HCT116 (cell line): ENCODE results near the gene HTT-AS.

ENCODE experiments used
- EZH2phosphoT487 ChIP-seq: fragments of 200-600 bp; IDR thresholded peaks from 2 replicates; pipeline ENCODE4 v1.6.1; 2018; ENCODE audit warnings: antibody characterized with exemption, borderline replicate concordance
- POLR2AphosphoS5 ChIP-seq: IDR thresholded peaks from 2 replicates; pipeline ENCODE4 v1.6.1; 2011; ENCODE audit warnings: mild to moderate bottlenecking, low read depth, low read length, moderate library complexity
- YY1 ChIP-seq: IDR thresholded peaks from 2 replicates; pipeline ENCODE4 v1.6.1; 2011; ENCODE audit warnings: low read length, low read depth, moderate library complexity, mild to moderate bottlenecking; ENCODE audit not compliant: insufficient replicate concordance; ENCODE audit errors: extremely low read depth
- TF ChIP-seq, protein P1 (sequence below), 3 experiments: fragments of 200-600 bp in 1 of 3; sonication (generic) in 1 of 3; IDR thresholded peaks in 2 of 3; conservative IDR thresholded peaks in 1 of 3; 2 replicates each; pipeline ENCODE4 v1.5.1; 2012 to 2017; ENCODE audit warnings: low read depth in 2 of 3, low read length in 2 of 3, antibody characterized with exemption in 1 of 3, borderline replicate concordance in 1 of 3, control low read depth in 1 of 3, mild to moderate bottlenecking in 1 of 3, mixed read lengths in 1 of 3, mixed run types in 1 of 3, moderate library complexity in 1 of 3; ENCODE audit not compliant: insufficient read depth in 1 of 3
- TF ChIP-seq, protein P2 (sequence below): IDR thresholded peaks from 2 replicates; pipeline ENCODE4 v1.6.1; 2012

DNA sequence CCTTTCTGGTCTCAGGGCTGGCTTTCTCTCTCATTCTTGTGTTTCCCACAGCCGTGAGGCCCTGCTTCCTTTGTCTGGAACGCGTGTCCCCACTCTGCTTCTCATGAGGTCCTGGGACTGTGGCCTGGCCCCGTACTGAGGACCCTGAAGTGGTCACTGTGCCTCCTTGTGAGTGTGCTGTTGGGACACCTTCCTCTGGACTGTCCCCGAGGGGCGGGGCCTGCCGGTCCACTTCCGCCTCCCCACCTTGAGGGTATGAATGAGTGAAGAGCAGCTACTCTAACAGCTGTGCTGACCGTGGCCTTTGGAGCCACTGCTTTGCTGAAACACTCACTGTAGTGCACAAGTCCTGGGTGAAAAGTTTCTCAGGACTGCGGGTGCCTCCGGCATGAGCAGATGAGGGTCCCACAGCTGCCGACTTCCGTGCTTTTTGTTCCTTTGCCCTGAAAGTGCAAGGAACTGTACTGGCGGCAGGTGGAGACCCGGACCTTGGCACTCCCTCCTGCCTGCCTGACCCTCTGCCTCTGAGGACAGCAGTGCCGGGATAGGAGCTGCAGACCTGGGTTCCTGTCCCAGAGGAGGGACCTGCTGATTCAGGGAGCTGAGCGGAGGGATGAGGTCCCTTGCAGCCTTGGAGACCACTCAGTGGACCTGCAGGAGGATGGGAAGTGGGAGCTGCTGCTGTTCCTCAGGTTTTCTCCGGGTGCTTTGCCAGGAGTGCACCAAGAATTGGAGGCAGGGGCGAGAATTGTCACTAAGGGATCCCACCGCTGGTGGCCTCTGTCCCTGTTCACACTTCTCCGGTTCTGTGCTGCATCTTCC, 38.0 kb downstream of the HTT-AS start:
- TF ChIP-seq EZH2phosphoT487 (no peak), YY1 (no peak), POLR2AphosphoS5 (no peak)
- TF ChIP-seq, protein P1, sequence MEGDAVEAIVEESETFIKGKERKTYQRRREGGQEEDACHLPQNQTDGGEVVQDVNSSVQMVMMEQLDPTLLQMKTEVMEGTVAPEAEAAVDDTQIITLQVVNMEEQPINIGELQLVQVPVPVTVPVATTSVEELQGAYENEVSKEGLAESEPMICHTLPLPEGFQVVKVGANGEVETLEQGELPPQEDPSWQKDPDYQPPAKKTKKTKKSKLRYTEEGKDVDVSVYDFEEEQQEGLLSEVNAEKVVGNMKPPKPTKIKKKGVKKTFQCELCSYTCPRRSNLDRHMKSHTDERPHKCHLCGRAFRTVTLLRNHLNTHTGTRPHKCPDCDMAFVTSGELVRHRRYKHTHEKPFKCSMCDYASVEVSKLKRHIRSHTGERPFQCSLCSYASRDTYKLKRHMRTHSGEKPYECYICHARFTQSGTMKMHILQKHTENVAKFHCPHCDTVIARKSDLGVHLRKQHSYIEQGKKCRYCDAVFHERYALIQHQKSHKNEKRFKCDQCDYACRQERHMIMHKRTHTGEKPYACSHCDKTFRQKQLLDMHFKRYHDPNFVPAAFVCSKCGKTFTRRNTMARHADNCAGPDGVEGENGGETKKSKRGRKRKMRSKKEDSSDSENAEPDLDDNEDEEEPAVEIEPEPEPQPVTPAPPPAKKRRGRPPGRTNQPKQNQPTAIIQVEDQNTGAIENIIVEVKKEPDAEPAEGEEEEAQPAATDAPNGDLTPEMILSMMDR (IDR thresholded peaks at IDR 0.05 in 2 of 3, conservative IDR thresholded peaks at IDR 0.05 in 1 of 3; ENCODE audit: borderline replicate concordance in 1 of 3, insufficient read depth in 1 of 3, low read depth in 2 of 3, low read length in 2 of 3) = no peak
- TF ChIP-seq, protein P2, sequence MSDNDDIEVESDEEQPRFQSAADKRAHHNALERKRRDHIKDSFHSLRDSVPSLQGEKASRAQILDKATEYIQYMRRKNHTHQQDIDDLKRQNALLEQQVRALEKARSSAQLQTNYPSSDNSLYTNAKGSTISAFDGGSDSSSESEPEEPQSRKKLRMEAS = no peak
